GM13976 (cell line): ENCODE measurements around the gene CDC42EP2.

ENCODE experiments used
- DNase-seq: peaks from one replicate; pipeline ENCODE4 v3.0.0; 2012; ENCODE audit warnings: low spot score
- in situ Hi-C: fragments of 300-500 bp; cut with MboI; formaldehyde crosslinking; loops from one replicate; pipeline ENCODE4 v1.12.0; 2022; ENCODE audit warnings: low sequenced_read_pairs, mixed read lengths, inconsistent platforms; ENCODE audit not compliant: unreplicated experiment
- TF ChIP-seq, protein P1 (sequence below): IDR thresholded peaks from 2 replicates; pipeline ENCODE4 v1.5.1; 2012; ENCODE audit warnings: borderline replicate concordance, mild to moderate bottlenecking; ENCODE audit not compliant: insufficient read depth; ENCODE audit errors: extremely low read depth, missing control alignments, control extremely low read depth

The CDC42EP2 gene

DNA sequence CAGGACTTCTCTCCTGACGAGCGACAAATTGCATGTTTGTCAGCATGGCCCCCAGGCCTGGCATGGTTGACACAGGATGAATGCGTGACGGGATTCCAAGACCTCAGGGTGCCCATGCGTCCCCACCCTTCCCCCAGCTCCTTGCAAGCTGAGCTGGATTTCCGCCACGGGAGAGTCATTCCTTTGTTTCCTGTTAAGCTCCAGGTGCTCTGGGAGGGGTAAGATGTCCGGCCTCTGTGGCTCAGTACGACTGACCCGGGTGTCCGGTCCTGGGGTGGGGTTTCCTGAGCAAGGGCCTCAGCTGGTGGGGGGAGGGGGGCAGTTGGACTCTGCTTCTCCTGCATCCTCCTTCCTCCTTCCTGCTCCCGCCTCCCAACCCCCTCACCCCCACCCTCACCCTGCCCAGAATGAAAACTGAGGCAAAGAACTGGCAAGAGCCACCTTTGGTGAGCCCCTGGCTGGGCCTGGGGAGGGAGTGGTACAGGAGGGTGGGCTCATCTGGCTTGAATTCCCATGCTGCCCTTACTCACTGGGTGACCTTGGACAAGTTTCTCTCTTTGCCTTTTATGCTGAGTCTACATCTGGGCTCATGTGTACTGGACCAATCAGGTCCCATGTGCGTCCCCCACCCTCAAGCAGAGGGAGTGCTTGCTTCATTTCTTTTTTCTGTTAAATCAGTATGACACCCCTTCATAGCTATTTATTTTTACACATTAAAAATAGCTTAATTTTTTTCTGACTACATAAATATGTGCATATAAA, 2.5 kb downstream of the CDC42EP2 start:
- TF ChIP-seq, protein P1, sequence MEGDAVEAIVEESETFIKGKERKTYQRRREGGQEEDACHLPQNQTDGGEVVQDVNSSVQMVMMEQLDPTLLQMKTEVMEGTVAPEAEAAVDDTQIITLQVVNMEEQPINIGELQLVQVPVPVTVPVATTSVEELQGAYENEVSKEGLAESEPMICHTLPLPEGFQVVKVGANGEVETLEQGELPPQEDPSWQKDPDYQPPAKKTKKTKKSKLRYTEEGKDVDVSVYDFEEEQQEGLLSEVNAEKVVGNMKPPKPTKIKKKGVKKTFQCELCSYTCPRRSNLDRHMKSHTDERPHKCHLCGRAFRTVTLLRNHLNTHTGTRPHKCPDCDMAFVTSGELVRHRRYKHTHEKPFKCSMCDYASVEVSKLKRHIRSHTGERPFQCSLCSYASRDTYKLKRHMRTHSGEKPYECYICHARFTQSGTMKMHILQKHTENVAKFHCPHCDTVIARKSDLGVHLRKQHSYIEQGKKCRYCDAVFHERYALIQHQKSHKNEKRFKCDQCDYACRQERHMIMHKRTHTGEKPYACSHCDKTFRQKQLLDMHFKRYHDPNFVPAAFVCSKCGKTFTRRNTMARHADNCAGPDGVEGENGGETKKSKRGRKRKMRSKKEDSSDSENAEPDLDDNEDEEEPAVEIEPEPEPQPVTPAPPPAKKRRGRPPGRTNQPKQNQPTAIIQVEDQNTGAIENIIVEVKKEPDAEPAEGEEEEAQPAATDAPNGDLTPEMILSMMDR: no peak
- no peak for DNase-seq
- in situ Hi-C loops: no loop called here

DNA sequence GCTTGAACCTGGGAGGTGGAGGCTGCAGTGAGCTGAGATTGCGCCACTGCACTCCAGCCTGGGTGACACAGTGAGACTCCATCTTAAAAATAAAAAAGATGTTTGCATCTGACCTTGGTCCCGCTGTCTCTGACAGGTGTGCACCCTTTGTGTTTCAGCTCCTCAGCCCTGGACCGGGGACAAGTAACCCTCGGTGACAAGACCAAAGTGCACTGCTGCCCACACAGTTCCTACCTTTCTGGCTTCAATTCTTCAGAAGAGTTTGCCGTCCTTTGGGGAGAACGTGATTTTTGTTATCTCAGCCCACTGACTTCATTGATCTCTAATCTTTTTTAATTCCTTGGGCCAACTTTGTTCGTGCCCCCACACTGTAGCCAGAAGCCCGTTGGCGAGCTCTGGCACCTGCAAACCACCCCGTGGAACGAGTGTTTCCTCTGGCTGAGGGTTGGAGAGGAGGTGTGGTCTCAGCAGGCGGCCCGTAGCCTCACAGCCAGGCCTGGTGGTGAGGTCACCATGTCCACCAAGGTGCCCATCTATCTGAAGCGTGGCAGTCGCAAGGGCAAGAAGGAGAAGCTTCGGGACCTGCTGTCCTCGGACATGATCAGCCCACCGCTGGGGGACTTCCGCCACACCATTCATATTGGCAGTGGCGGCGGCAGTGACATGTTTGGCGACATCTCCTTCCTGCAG, 5.9 kb downstream of the CDC42EP2 start:
- TF ChIP-seq, protein P1: no peak
- no peak for DNase-seq
- in situ Hi-C loops: no loop called here

DNA sequence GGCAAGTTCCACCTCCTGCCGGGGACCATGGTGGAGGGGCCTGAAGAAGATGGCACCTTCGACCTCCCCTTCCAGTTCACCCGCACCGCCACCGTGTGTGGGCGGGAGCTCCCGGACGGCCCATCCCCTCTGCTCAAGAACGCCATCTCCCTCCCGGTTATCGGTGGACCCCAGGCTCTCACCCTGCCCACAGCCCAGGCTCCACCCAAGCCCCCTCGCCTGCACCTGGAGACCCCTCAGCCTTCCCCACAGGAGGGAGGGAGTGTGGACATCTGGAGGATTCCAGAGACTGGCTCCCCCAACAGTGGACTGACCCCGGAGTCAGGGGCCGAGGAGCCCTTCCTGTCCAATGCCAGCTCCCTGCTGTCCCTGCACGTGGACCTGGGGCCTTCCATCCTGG, 6.4 kb downstream of the CDC42EP2 start:
- DNase-seq: no peak
- in situ Hi-C loops: no loop called here
- TF ChIP-seq, protein P1: no peak

DNA sequence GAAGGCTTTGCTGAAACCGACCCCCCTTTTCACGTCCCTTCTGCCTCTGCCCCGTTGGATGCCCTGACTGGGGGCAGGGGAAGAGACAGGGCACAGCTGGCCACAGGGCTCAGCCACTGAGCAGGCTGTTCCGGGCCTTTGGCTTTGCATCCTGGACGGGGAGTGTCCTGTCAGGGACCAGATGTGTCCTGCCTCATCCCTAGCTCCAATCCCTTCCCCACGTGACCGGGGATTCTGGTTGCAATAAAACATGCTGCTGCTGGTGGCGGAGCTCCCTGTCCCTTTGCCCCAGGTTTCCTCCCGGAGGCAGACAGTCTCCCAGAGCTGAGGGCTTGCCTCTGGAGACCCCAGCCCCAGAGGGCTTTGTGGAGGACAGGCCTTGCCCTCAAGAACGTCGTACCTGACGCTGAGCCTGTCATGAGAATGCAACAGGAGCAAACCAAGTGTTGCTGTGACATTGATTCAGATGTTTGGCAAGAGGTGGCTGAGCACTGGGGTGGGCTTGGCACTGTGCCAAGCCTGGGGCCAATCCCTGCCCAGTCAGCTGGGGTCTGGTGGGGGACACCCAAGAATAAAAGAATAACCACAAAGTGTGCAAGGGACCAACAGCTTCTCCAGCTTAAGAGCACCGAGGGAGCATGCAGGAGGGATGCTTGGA, 7.3 kb downstream of the CDC42EP2 start:
- TF ChIP-seq, protein P1: no peak
- in situ Hi-C loops: no loop called here
- DNase-seq: no peak

DNA sequence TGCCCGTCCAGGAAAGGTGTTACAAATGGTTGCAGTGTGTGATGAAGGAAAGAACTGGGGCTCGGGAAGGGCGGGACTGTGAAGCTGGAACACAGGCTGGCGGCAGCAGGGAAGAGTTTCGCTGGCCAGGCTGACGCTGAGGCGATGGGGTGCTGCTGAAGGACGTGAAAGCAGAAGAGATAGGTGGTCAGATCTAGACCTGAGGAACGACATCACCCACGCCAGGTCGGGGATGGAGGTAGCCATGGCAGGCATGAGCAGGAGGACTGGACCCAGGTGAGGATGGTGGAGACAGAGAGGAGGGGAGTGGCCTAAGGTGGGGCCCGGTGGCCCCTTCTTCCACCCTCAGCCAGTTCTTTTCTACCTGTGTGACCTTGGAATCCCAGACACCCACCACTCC, 9.1 kb downstream of the CDC42EP2 start:
- in situ Hi-C loops: no loop called here
- TF ChIP-seq, protein P1: no peak
- DNase-seq: no peak

DNA sequence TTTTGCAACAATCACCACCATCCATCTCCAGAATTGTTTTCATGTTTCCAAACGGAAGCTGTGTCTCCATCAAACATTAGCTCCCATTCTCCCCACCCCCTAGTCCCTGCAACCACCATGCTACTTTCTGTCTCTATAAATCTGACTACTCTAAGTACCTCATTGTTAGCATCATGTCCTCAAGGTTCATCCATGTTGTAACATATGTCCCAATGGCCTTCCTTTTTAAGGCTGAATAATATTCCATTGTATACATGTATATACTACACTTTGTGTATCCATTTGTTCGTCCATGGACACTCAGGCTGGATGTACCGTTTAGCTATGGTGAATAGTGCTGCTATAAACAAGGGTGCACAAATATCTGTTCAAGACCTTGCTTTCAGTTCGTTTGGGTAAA, 10.8 kb downstream of the CDC42EP2 start:
- DNase-seq: no peak
- in situ Hi-C loops: no loop called here
- TF ChIP-seq, protein P1: no peak
